RPMI8226 (cell line): ENCODE data around the gene SPATA21.
"Not testable (repeated sequence)": the region's sequence is repeated elsewhere in the genome, so short reads cannot be mapped to it uniquely, and the experiment has no call there.

ENCODE experiments used
- DNase-seq: peaks from one replicate; pipeline ENCODE4 v3.0.0-alpha.2; 2015

SPATA21 gene, protein sequence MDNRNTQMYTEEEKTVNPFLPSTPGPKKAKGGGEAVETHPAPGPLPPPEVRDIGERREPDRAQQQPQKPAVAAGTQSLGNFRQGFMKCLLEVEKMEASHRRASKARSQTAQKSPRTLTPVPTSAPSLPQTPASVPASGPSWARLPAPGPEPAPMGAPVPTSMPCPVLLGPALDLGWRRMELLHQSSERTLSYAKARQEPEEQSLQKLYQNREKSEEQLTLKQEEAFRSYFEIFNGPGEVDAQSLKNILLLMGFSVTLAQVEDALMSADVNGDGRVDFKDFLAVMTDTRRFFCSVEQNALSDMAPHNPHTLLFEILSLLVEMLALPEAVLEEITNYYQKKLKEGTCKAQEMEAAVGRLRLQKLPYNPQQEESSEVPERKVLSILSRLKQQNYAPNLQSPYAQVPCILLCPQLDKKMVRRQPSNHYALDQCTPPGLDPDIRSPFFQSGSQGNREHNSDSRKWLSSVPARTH

DNA sequence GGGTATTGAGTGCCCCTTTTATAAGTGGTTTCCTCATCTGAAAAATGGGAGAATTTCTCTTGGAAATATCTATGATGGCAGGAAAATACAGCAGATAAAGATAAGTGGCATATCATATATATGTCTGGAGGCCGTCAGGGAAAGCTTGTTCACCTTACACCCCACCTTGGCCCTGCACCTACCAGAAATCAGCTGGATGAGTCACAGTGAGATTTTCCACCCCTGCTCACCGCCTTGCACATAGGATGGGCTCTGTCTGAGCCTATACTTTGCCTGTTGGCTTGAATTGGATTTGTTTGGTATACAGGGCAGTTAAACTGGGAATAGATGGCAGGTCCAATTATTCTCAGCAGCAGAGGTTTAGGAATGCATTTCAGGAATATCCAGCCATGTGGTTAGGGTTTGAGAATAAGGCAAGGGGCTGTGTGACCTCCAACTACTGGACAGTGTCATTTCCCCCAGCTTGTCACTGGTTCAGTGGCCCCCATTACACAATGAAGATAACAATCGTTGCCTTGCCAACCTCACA is at the start of gene SPATA21:
SPATA21 (minus strand) TSS at position 479 of the 529 bp plus-strand sequence. CDS start 6,053 bp downstream, outside the sequence.
- no peak for DNase-seq

DNA sequence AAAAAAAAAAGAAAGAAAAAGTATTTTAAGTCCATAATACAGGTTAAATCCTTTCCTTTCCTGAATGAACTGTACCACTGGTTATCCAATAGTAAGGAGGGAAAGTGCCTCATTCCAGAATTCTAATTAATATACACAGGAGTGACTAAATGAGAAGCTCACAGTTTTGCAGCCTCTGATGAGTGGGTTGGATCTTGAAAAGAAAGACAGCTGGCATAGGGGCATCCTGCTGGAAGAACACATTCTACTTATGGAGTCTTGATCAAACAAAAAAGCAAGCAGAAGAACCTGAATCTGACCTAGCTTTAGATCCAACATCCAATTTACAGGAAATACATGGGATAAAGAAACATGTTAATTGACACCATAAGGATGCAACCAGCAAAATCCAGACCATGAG is 49.8 kb upstream of the SPATA21 start:
- not testable (repeated sequence) for DNase-seq

DNA sequence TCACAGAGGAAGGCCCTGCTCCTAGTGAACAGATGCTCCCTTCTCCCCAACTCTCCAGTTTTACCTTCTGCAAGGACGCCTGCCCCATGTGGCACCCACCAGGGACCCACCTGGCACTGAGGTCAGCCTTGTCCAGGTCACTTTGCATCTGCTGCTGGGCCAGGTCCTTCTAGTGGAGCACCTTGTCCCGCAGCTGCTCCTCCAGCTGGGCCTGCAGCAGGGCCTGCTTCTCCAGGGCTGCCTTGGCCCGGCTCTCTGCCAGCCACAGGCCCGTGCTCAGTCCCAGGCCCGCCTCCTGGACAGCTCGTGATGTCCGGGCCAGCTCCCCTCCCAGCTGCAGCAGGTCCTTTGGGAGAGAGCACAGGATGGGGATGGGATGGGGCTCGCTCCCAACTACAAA is 49.1 kb upstream of the SPATA21 start:
- not testable (repeated sequence) for DNase-seq

DNA sequence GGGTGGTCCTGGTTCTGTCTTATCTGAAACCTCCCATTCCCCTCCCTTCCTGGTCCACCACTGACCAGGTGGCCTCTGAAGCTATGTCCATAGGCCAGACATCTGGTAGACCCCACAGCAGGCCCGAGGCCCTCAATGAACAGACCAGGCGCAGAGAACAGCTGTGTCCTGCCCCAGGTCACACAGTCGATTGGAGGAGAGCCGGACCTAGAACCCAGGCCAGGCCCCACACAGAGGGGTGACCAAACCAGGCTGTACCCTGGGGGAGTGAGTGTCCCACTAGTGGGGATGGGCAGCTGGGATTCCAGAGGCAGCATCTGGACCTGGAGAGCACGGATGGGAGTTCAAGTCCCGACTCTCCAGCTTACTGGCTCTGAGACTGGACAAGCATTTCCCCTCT is 47.7 kb upstream of the SPATA21 start:
- DNase-seq = no peak

DNA sequence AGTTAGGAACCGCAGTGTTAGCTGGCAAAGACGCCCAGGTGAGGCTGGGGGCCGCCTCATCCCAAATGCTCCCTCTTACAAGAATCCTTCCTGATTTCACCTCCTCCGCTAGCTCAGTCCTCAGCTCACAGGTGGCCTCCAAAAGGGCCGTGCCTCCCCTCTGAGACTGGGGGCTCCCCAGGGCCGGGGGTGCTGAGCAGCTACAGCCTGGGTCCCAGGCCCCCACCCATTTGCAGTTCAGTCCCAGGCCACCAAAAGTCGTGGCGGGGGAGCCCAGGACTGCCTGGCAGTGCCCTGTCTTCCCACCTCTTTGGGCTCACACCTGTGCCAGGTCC is 47.2 kb upstream of the SPATA21 start:
- no peak for DNase-seq

DNA sequence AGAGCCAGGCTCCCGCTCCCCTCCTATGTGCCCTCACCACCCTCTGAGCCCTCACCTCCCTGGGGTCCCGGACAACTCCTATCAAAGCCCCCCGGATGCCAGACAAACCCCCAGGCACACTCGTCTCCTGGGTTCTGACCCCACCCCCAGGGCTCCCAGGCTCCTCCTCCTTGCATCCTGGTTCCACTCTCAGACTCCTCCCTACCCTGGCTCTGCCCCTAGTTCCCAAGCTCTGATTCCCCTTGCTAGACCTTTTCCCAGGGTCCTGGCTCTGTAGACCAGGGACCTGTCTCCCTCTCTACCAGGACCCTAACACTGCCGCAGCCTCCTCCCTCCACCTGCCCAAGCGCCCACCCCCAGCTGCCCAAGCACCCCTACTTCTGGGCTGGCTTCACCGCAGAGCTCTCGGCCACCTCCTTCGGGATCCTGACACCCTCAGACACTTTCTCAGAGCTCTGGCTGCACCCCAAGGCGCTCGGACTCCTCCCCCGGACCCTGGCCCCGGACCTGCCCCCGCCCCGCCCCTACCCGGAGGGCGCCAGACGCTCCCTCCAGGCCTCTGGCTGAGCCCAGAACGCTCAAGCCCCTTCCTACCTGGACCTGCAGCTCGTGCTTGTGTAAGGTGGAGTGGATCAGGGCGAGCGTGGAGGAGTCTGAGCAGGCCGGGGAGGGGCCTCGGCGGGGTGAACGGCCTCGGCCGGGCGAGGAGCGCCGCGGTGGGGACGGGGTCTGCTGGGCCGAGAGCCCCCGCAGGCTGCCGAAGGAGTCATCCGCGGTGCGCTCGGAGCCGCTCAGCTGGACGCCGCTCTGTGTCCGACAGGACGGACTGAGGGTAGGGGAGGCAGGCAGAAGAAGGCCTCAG is 46.6 kb upstream of the SPATA21 start:
- not testable (repeated sequence) for DNase-seq

DNA sequence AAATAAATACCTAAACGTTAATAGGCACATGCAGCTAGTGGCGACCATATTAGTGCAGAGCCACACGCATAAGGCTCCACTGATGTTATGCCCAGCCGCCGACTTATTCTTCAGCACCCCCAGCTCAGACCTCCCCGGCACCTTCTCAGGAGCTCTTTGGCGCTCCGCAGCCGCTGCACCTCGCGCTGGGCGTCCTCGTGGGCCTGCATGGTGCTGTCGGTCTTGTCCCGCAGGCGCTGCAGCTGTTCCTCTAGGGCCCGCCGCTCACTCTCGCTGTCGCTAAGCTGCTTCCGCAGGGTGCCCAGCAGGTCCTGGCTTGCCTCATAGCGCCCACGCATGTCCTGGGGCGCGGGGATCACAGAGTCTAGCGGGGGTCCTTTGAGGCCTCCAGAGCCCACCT is 45.9 kb upstream of the SPATA21 start:
- not testable (repeated sequence) for DNase-seq

DNA sequence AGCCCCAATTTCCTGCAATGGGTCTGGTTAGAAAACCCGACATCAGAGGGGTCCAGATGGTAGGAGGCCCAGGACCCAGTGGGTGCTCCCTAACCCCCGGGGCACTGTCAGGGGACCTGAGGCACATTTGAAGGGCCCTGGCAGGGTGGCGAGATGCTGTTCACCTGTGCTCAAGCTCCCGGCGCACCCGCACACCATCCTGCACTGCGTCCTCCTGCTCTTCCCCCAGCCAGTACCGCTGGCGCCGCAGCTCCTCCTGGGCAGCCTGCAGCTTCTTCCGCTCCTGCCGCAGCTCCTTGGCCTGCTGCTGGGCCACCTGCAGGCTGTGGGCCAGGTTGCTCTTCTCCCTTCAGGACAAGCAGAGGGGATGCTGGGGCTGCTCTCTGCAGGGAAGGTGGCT is 40.9 kb upstream of the SPATA21 start:
- DNase-seq = no peak

DNA sequence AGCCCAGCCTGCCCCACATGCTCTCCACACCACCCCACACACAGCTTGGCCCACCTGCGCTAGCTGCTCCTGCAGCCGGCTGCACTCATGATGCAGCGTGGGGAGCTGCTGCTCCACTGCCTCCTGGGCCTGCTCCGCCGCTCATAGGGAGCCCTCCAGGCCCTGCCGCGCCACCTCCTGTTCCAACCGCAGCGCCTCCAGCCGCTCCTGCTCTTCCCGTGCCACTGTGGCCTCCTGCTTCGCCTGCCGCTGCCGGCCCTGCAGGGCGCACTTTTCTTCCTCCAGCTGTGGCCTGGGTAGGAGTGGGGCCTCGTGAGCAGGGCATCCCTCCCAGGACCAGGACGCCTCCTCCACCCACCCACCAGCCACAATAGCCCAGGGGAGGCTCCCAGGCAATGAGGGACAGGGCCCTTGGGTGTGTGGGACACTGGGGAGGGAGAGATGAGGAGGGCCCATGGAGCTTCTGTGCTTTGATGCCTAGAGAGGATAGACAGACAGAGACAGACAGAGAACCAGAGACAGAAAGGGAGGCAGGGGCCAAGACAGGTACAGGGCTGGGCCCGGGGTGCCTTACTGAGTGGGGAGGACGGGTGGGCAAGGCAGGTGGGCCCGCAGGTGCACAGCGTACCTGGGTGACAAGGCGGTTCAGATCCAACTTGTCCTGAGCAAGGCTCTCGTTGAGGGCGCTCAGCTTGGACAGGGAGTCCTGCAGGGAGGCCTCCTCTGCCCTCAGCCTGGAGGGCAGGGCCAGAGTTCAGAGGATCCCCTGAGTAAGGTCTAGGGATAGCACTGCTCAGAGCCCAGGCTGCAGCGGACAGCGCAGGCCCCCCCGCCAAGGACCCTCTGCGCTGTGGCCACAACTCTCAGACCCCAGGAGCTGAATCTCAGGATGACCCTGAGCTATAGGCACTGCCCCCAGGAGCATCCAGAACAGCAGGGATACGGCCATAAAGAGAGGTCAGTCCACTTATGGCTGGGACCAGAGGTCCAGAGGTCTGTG is 38.8 kb upstream of the SPATA21 start:
- DNase-seq = not testable (repeated sequence)

DNA sequence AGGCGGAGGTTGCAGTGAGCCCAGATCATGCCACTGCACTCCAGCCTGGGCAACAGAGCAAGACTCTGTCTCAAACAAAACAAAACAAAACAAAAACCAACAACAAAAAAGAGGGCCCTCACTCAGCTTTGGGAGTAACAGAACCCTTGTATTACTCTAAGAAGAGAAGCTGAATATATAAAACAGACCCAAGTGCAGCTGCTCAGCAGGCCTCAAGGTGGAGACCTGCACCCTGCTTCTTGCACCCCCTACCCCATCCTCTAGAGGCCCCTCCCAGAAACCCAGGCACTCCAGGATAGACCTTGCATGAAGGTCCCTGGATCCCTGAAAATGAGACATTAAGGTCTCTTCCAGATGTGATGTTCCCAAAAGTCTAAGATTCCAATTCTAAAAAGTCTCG is 37.7 kb upstream of the SPATA21 start:
- DNase-seq = not testable (repeated sequence)

DNA sequence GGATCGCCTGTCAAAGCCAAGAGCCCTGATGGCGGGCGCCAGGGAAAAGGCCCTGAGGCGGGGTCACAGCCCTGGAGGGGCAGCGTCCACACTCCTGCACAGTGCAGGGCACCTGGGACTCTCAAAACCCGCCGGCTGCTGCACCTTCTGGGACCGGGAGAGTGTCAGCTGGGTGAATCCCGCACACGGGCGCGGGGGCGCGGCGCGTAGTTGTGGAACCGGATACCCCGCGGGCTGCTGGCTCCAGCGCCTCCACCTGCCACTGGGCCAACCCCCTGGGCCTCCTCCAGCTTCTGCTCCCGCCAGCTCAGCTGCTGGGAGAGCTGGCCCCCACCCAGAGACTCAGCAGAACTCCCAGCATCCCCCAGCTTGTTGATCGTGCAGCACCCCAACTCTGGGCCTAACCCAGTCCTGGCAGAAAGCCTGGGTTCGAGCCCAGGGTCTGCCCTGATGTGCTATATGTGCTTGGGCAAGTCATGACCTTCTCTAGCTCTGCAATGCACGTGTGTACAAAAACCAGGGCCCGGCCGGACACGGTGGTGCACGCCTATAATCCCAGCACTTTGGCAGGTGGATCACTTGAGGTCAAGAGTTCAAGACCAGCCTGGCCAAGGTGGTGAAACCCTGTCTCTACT is 37.1 kb upstream of the SPATA21 start:
- no peak for DNase-seq

DNA sequence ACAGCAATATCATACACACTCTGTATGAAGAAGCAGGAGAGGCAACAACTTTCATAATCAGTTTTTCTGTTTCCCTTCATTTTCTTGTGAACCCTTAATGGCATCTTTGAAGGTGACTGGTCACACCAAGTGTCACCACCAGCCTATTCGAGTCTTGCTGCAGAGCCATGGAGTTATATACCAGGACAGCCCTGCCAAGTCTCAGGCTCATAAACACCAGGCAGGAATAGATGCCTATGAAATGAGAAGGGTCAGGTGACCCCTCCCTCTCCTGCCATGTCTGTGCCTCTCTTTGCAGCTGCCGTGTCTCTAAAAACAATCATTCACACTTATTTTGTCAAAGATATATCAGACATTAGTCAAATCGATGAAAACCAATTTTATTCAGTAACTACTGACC is 31.3 kb upstream of the SPATA21 start:
- DNase-seq = no peak

DNA sequence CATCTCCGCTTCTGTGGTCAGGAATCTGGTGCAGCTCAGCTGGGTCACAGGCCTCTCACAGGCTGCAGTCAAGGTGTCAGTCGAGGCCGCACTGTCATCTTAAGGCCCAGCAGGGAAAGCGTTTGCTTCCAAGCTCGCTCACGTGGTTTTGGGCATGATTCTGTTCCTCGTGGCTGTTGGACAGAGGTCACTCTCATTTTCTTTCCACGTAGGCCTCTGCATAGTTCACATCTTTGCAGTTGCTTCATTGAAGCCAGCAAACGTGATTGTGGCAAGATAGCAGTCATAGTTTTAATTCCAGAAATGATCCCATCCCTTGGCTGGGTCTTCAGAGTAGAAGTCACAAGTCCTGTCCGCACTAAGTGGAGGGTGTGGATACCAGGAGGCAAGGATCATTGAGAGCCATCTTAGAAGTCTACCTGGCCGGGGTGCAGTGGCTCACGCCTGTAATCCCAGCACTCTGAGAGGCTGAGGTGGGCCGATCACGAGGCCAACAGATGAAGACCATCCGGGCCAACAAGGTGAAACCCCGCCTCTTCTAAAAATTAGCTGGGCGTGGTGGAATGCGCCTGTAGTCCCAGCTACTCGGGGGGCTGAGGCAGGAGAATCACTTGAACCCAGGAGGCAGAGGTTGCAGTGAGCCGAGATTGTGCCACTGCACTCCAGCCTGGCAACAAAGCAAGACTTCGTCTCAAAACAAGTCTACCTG is 27.8 kb upstream of the SPATA21 start:
- no peak for DNase-seq

DNA sequence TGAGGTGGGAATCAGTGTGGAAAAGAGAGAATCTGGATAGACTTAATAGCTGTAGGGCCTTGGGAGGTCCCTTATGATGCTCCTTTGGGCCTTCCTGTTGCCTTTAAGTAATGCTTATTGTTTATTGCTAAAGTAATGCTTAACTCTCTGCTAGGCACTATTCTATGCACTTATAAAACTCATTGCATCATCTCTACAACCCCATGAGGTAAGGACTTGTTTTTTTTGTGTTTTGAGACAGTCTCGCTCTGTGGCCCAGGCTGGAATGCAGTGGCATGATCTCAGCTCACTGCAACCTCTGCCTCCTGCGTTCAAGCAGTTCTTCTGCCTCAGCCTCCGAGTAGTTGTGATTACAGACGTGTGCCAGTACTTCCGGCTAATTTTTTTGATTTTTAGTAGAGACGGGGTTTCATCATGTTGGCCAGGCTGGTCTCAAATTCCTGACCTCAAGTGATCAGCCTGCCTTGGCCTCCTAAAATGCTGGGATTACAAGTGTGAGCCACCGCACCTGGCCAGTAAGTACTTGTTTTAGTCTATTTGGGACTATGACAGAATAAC is 25.6 kb upstream of the SPATA21 start:
- DNase-seq = no peak

DNA sequence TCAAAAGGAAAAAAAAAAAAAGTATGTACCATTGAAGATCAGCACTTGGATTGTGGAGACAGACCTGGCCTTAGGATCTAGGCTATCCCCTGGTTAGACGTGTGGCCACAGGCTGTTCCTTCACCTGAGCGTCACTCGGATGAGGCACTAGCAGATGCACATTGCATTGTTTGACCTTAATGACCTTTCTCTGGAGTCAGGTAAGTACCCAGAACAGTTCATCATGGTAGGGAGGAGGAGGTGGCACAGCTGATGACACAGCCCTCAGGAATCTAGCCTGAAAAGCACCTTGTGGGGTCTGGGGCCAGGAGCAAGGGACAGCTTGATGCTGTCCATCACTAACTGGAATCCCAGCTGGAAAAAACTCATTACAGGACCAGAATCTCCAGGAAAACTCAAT is 24.5 kb upstream of the SPATA21 start:
- DNase-seq = no peak

DNA sequence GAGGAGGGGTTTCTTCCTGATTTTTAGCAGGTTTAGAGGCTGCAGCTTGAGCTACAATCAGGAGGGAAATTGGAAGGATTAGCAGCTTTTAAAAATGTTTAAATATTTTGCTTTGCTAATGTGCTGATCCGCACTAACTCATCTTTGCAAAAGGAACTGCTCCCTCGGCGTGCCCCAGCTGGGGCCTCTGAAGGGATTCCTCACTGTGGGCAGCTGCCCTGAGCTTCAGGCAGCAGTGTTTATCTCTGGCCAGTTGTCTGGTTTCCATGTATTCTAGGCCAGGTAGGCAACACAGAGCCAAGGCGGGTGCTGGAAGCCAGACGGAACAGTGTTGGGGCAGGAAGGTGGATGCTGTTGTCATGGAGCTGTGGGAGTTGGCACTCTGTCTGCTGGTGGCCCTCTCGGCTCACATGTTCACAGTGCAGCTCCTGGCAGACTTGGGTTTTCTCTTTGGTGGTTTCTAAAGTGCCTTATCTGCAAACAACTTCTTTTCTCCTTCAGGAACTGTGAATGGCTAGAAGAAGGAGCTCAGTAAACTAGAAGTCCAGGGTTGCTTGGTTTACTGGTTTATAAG is 22.2 kb upstream of the SPATA21 start:
- DNase-seq = no peak

DNA sequence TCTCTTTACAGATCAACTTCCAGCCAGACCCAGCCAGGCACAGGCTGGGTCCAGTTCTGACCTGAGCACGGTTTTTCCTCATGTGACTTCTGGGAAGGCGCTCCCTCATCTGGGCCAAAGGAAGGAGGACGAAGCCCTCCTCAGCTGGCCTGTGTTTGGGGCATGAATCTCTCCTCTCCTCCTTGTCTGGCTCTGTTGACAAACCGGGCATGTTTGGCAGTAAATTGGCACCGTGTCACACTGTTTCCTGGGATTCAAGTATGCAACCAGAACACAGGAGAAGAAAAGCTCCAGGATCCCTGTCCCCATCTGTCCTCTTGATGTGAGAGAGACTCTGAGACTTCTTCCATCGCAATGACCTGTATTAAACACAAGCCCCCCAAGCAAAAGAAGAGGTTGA is 21.6 kb upstream of the SPATA21 start:
- no peak for DNase-seq

DNA sequence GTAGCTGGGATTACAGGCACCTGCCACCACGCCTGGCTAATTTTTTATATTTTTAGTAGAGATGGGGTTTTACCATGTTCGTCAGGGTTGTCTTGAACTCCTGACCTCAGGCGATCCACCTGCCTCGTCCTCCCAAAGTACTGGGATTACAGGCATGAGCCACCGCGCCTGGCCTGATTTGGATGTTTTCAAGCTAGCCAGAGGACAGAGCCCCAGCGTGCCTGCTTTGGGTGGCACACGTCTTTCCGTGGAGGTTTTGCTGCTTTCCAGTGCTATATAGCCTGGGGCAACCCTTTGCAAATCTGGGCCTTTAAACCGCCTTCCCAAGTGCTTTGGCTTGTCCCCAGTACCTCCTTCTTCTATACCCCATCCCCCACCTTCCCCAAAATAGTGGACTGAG is 18.9 kb upstream of the SPATA21 start:
- DNase-seq = not testable (repeated sequence)

DNA sequence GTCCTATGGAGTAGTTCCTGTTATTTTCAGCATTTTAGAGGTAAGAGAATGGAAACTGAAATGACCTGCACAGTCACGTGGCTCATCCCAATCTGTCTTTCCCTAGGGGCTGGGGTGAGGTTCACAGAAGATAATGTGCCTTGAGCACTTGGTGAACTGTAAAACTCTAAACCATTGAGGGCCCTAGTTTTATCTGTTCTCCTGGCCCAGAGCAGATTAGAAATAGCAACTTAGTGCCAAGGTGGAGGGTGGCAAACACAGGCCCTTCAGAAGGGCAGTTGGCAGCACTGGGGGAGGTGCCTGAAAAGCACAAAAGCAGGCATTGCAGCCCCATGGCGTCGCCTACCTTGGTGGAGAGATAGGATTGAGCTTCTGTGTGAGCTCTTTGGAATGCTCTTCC is 17.7 kb upstream of the SPATA21 start:
- not testable (repeated sequence) for DNase-seq

DNA sequence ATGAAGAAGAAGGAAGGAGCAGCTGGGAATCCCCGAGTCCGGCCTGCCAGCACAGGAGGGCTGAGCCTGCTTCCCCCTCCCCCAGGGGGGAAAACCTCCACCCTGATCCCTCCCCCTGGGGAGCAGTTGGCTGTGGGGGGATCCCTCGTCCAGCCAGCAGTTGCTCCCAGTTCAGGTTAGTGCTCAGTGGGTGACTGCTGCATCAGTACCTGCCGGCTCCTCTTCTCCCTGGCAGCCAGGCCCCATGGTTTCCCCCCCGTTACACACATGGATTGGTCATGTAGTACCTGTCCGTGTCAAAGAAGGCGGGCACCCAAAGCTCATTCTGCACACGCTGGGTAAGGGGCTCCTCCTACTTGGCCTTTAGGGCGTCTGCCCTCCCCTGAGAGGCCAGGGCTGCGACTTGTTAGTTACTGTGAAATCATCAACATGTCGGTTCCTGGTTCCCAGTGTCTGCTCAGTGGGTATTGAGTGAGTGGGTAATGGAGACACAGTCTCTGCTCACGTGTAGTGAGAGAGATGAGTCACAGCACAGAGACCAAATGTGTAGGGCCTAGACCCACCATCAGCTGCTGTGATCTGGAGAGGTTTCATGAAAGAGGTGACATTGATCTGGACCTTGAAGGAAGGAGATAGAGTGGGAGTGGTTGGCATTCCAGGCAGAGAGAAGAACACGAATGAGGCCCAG is 14.8 kb upstream of the SPATA21 start:
- no peak for DNase-seq
